Measurements from ENCODE around the gene EIF4A3.
"Not testable (repeated sequence)": the region's sequence is repeated elsewhere in the genome, so short reads cannot be mapped to it uniquely, and the experiment has no call there.

EIF4A3 gene

DNA sequence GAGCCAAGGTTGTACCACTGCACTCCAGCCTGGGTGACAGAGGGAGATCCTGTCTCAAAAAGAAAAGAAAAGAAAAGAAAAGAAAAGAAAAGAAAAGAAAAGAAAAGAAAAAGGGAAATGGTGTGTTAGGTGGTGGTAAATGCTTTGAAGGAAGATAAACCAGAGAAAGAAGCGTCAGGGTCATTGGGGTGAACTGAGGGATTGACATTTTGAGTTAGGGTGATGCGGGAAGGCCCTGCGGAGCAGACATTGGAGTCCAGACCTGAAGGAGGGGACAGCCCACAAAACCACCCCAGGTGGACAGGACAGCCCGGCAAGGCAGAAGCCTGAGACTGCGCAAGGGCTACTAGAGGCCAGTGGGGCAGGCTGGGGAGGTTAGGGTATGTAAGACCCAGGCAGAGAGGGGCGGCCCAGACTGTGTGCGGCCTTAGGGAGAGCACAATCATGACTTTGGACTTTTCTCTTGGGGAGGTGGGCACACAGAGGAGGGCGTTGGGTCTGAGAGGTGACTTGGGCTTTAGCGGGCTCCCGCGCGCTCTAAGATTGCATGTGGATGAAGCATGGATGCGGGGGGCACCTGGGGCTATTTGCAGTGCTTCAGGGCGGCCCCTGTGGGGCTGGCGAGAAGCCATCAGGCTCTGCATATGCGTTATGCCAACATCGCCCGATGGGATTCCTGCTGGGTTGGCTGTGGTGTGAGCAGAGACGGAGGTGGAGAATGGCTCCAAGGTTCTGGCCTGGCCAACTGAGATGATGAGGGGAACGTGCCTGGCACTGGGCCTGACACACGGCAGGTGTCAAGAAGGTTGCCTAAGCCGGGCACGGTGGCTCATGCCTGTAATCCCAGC lies 48.9 kb downstream of the EIF4A3 start:
- no peak for DNase-seq

DNA sequence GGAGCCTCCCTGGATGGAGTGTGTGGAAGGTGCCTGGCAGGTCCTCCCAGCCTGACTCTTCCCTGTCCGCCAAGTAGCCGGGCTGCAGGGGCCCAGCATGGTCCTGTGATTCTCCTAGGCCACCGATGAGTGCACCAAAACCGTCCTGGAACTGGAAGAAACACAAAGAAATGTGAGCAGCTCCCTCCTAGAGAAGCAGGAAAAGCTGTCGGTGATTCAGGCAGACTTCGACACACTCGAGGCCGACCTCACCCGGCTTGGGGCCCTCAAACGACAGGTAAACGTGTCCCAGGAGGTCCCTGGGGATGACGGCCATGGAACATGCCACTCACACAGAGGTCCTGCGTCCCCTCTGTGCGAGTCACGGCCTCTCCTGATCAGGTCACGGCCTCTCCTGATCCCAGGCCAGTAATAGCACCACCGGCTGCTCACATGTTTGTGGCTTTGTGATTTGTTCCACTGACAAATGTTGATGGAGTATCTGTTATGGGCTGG lies 49.8 kb downstream of the EIF4A3 start:
- DNase-seq, result no peak

DNA sequence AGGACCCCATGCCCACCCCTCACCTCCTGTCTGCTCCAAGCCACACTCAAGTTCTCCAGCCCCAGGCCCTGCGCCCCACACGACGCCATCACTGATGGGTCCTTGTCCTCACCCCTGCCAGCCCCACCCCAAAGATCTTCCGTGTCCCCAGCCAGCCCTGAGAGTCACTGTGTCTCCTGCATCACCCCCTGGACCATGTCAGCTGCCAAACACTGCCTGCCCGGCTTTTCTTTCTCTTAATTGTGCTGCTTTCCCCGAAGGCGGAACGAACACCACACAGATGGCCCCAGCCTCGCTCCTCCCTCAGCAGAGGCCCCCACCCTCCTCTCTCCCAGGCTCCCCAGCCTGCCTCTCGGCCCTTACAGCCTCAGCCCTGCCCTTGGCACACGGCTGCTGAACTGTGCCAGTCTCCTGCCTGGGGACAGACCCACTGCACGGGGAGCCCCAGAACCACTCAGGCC lies 50.3 kb downstream of the EIF4A3 start:
- no peak for DNase-seq

DNA sequence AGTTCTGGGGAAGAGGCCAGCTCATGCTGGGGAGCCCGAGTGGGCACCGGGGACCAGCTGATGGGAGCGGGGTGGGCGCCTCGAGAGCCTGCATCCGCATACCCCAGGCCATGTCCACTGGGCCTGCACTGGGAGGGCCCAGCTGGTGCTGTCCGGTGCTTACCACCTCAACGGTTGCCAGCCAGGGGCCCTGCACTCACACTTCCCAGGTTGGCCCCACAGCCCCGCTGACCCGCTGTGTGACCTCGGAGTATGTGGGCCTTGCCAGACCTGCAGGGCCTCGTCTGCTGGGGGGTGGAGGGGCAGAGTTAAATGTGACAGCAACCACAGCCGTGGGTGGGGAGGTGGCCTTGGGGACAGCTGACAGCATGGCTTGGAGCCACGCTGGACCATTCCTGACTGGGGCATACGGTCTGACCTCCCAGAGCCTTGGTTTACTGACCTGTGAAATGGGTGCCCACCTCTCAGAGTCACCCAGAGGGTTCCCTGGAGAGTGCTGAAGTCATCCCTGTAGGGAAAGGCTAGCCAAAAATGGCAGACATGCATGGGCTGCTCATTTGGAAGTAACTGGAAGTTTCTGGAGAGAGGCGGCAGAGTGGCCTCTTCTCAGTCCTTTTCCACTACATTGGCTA lies 51.0 kb downstream of the EIF4A3 start:
- DNase-seq, result no peak

DNA sequence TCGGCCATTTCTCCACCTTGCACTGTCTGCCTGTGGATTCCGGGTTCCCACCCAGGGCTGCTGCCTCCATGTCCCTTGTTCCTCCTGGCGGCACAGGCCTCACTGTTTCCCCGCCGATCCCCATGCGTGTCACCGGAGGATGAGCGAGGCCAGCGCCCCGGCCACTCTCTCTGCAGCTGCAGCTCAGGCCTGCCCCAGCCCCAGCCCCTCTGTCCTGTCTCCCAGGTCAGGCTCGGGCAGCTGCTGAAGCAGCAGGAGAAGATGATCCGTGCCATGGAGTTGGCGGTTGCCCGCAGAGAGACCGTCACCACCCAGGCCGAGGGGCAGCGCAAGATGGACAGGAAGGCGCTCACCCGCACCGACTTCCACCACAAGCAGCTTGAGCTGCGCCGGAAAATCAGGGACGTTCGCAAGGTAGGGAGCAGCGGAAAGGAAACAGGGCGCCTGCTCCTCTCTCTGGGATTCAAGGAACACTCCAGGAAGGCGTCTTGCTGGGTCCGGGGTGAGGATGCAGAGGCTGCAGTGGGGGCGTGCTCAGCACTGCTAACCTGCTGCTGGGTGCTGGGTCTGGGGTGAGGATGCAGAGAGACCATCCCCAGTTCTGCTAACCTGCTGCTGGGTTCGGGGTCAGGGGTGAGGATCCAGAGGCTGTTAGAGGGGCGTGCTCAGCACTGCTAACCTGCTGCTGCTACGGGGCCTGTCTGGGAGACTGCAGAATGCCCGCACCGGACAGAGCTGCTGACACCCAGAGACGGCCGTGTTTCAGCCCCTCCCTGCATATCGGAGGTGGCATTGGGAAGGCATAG lies 51.7 kb downstream of the EIF4A3 start:
- no peak for DNase-seq

DNA sequence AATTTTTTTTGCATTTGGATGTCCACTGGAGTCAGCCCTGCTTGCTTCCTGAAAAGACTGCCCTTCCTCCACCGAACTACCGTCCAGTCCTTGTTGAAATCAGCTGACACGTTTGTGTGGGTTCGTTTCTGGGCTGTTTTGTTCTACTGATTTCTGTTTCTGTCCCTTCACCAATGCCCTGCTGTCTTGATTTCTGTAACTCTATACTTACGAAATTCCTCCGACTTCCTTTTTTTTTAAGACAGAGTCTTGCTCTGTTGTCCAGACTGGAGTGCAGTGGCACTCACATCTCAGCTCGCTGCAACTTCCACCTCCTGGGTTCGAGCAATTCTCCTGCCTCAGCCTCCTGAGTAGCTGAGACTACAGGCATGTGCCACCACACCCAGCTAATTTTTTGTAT lies 54.0 kb downstream of the EIF4A3 start:
- no peak for DNase-seq

DNA sequence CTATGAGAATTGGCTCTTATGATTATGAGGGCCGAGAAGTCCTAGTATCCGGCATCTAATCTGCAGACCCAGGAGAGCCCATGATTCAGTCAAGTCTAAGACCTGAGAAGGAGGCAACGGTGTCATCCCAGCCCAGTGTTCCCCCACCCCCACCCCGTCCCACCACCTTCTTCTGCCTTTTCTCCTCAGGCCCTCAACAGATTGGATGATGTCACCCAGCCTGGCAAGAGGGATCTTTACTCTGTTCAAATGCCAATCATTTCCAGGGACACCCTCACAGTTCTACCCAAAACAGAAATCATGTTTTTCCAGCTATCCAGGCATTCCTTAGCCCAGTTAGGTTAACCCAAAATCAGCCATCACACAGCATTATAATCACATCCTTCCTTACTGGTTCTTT lies 55.6 kb downstream of the EIF4A3 start:
- DNase-seq, result no peak

DNA sequence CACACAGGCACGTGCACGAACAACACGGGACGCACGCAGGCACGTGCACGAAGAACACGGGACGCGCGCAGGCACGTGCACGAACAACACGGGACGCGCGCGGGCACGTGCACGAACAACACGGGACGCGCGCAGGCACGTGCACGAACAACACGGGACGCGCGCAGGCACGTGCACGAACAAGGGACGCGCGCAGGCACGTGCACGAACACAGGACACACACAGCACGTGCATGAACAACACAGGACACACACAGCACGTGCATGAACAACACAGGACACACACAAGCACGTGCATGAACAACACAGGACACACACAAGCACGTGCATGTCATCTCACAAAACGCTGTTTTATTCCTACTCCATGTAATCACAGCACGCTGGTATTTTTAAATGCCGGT lies 56.8 kb downstream of the EIF4A3 start:
- DNase-seq, result not testable (repeated sequence)

DNA sequence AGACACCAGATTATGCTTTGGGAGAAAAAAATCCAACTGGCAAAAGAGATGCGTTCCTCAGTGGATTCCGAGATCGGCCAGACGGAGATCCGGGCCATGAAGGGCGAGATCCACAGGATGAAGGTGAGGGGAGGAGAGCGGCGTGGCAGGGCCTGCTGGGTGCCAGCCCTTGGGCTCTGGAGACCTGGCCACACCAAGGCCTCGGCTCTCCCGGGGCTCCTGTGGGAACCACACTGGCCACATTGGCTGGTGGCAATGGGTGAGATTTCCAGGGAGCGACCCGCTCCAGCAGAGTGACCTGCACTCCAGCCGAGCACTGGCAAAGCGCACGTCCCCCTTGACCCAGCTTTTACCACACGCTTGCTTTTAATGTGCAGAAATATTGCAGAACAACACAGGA lies 57.2 kb downstream of the EIF4A3 start:
- no peak for DNase-seq

DNA sequence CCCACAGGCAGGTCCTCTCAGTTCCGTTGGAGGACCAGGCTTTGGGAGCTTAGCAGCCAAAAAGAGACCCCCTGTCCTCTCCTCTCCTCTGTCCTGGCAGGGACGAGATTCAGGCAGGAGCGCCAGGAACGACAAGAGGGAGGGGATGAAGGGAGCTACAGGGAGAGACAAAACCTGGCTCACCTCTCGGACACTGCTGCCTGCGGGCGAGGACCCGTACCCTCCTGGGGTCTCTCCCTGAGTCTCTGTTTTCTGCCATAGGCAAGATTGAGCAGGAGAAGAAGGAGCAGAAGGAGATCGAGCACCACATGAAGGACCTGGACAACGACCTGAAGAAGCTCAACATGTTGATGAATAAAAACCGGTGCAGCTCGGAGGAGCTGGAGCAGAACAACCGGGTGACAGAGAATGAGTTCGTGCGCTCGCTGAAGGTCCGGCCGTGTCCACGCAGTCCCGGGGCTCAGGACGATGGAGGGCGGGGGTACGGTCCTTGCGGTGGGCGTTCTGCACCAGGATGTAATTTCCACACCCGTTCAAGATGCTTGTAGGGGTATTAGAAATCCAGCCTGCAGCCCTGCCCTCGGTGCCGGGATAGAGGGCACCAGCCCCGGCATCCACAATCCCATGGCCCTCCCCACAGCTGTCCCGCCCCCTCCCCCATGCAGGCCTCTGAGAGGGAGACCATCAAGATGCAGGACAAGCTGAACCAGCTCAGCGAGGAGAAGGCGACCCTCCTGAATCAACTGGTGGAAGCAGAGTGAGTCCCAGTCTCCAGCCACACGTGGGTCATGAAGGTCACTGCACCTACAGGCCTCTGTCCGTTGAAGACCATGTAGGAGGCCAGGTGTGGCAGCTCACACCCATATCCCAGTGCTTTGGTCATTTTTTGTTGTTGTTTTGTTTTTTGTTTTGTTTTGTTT lies 59.3 kb downstream of the EIF4A3 start:
- no peak for DNase-seq

DNA sequence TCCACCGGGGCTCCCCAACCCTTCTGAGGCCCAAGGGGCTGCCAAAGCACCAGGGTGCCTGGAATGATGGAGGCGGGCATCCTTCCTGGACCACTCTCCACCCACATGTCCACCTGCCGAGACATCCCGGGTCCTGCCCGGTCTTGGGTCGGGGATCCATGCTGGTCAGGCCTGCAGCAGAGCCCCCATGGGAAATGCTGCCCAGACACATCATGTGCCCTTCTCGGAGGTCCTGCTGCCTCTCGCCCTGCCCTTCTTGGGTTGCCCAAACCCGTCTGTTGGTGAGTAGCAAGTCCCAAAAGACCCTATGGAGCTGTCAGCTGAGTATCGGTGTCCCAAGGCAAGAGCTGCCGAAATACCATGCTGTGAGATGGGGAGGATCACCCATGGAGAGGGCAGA lies 60.3 kb downstream of the EIF4A3 start:
- no peak for DNase-seq

DNA sequence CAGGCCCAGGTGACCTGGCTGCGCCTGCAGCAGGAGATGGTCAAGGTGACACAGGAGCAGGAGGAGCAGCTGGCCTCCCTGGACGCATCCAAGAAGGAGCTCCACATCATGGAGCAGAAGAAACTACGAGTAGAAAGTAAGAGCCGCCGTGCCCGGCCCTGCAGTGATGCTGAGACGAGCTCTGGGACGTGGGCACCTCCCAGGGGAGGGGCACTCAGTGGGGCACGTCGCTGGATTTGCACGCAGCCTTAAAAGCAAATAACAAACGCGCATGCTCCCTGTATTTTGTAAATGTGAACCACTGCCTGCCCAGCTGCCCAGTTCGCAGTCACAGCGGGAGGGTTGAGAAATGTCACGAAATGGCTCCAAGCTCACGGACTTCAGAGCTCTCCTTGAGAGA lies 60.8 kb downstream of the EIF4A3 start:
- no peak for DNase-seq

DNA sequence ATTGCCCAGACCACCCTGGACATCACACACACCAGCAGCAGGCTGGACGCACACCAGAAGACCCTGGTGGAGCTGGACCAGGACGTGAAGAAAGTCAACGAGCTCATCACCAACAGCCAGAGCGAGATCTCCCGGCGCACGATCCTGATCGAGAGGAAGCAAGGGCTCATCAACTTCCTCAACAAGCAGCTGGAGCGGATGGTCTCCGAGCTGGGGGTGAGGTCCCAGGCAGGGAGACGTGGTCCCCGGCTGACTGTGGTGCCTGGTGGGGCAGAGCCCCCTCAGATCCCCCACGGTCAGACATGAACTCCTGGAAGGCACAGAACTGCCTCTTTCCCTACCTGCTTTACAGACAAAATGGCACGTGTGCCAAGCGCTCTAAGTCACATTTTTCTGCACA lies 62.2 kb downstream of the EIF4A3 start:
- no peak for DNase-seq

All from activated CD8-positive, alpha-beta memory T cell treated with anti-CD3 and anti-CD28 coated beads, Interleukin-2, amount 50 U/mL, for 4 hours (primary cell).